ENCODE data around the gene LINGO3. TPM values are rescaled to one million over a fixed set of nuclear protein-coding genes. Genes with fewer than 3 reads are reported as not detected.

LINGO3 gene
- polyA plus RNA-seq, 1 donor from 2014 or later, result 2.7 TPM

GRCh38 chr19:2309734-2310362, 1.9 kb upstream of the LINGO3 start:
- TF ChIP-seq MXI1 (conservative IDR thresholded peaks at IDR 0.05; ENCODE audit: poor library complexity, severe bottlenecking) (no peak), EP300 (conservative IDR thresholded peaks at IDR 0.05; ENCODE audit: poor library complexity, severe bottlenecking) (no peak), RAD21 (conservative IDR thresholded peaks at IDR 0.05) (no peak), TAF1 (IDR thresholded peaks at IDR 0.05; ENCODE audit: low read depth) (no peak), REST (IDR thresholded peaks at IDR 0.05; ENCODE audit: borderline replicate concordance) (no peak), CTCF (IDR thresholded peaks at IDR 0.05; ENCODE audit: poor library complexity, severe bottlenecking) (no peak), POLR2AphosphoS5 (IDR thresholded peaks at IDR 0.05) (no peak)
- H3K79me2 ChIP-seq (replicated peaks; ENCODE audit: insufficient read depth, low read length), result no peaks in the 10 kb centered on the region
- no peak overlapping the region for H3K4me2 ChIP-seq (ENCODE audit: low read length)
- no peaks in the 10 kb centered on the region for H3K36me3 ChIP-seq (ENCODE audit: insufficient read depth, low read length)
- no peak overlapping the region for H2AFZ ChIP-seq (ENCODE audit: low read depth, low read length)
- H3K4me3 ChIP-seq (ENCODE audit: low read length), result no peak overlapping the region
- H4K20me1 ChIP-seq (ENCODE audit: insufficient read depth), result no peaks in the 10 kb centered on the region
- H3K27ac ChIP-seq (ENCODE audit: low read length), result no peak overlapping the region
- peaks cover 15% of the 10 kb centered on the region for H3K27me3 ChIP-seq (ENCODE audit: insufficient read depth, low read depth, low read length)
- no peaks in the 10 kb centered on the region for H3K9me2 ChIP-seq (ENCODE audit: insufficient read depth, low read length)
- no peaks in the 10 kb centered on the region for H3K9me3 ChIP-seq (ENCODE audit: low read length)
- H3K9ac ChIP-seq (ENCODE audit: low read length), result no peak overlapping the region
- no peaks in the 10 kb centered on the region for H3F3A ChIP-seq (ENCODE audit: insufficient read depth, low read length, poor library complexity, severe bottlenecking)

- H3K27me3 ChIP-seq (ENCODE audit: insufficient read depth, low read depth, low read length), result peaks cover 15% of the 10 kb centered on the region
- no peaks in the 10 kb centered on the region for H3F3A ChIP-seq (ENCODE audit: insufficient read depth, low read length, poor library complexity, severe bottlenecking)
These were observed 389 bp downstream of the LINGO3 start for GRCh38 chr19:2307518-2308012.

More at GRCh38 chr19:2307518-2308012, 389 bp downstream of the LINGO3 start:
- Histone ChIP-seq H3K27ac (ENCODE audit: low read length) (no peak overlapping the region), H3K36me3 (ENCODE audit: insufficient read depth, low read length) (no peaks in the 10 kb centered on the region), H3K79me2 (replicated peaks; ENCODE audit: insufficient read depth, low read length) (no peaks in the 10 kb centered on the region), H3K9me3 (ENCODE audit: low read length) (no peaks in the 10 kb centered on the region), H3K9me2 (ENCODE audit: insufficient read depth, low read length) (no peaks in the 10 kb centered on the region), H3K4me2 (ENCODE audit: low read length) (no peak overlapping the region), H3K9ac (ENCODE audit: low read length) (peak overlapping the region; percentile 48), H4K20me1 (ENCODE audit: insufficient read depth) (no peaks in the 10 kb centered on the region), H3K4me3 (ENCODE audit: low read length) (peak overlapping the region; percentile 60), H2AFZ (ENCODE audit: low read depth, low read length) (no peak overlapping the region)
- no peak for TF ChIP-seq REST (IDR thresholded peaks at IDR 0.05; ENCODE audit: borderline replicate concordance)
- TF ChIP-seq EZH2 (IDR thresholded peaks at IDR 0.05; ENCODE audit: borderline replicate concordance, insufficient read depth, low read length, poor library complexity, severe bottlenecking), result no peak
- TF ChIP-seq POLR2AphosphoS5 (IDR thresholded peaks at IDR 0.05), result no peak
- TF ChIP-seq TAF1 (IDR thresholded peaks at IDR 0.05; ENCODE audit: low read depth), result no peak
- no peak for TF ChIP-seq EP300 (conservative IDR thresholded peaks at IDR 0.05; ENCODE audit: poor library complexity, severe bottlenecking)
- no peak for TF ChIP-seq SMC3 (conservative IDR thresholded peaks at IDR 0.05; ENCODE audit: poor library complexity)
- no peak for TF ChIP-seq CTCF (IDR thresholded peaks at IDR 0.05; ENCODE audit: poor library complexity, severe bottlenecking)
- TF ChIP-seq RAD21 (conservative IDR thresholded peaks at IDR 0.05), result no peak
- TF ChIP-seq MXI1 (conservative IDR thresholded peaks at IDR 0.05; ENCODE audit: poor library complexity, severe bottlenecking), result no peak

Data from neural cell (in vitro differentiated cells).